Endothelial cell of umbilical vein (primary cell): ENCODE data around the gene GNB1. TPM values are rescaled to one million over a fixed set of nuclear protein-coding genes. Genes with fewer than 3 reads are reported as not detected.

ENCODE experiments used
- BruUV-seq: library from RNA; stranded (reverse); fragments of 400-500 nt; replicated peaks from 2 replicates; lab custom pipeline; 2021; lab: Mats Ljungman, UMichigan
- CTCF ChIA-PET: fragments of 300-600, 350-600 bp; sonication (Branson Sonifier 250); formaldehyde crosslinking; loops from one replicate; lab custom pipeline; 2021; ENCODE audit warnings: antibody characterized with exemption, inconsistent platforms; lab: Charles Lee
- POLR2A ChIA-PET: fragments of 300-600, 350-600 bp; sonication (Branson Sonifier 250); formaldehyde crosslinking; loops from one replicate; lab custom pipeline; 2021; ENCODE audit warnings: antibody characterized with exemption, inconsistent platforms; lab: Charles Lee
- DNase-seq: peaks from one replicate; pipeline ENCODE4 v3.0.0-alpha.2; 2011; ENCODE audit warnings: low read depth, low spot score
- FAIRE-seq: peaks from 2 replicates; lab custom pipeline; 2011; peaks lifted over from hg19 to GRCh38; lab: Jason Lieb, UNC
- H2AFZ ChIP-seq: 2 replicates; pipeline ENCODE4 v1.6.0; 2012; ENCODE audit warnings: low read depth, low read length, control low read depth, inconsistent platforms
- H3K27ac ChIP-seq: 2 replicates; pipeline ENCODE4 v1.5.1; 2011; ENCODE audit warnings: low read depth, mild to moderate bottlenecking, control low read depth, low read length, moderate library complexity; ENCODE audit not compliant: insufficient read depth
- H3K27me3 ChIP-seq, 2 experiments: 2 replicates each; pipeline versions ENCODE4 v1.6.0 to v1.6.1; 2011; ENCODE audit warnings: low read length in 2 of 2, mixed read lengths in 1 of 2; ENCODE audit not compliant: control insufficient read depth in 2 of 2, insufficient read depth in 2 of 2
- H3K36me3 ChIP-seq, 2 experiments: 2 replicates in 1 of 2; 3 replicates in 1 of 2; pipeline ENCODE4 v1.5.1; 2011; ENCODE audit warnings: low read length in 2 of 2, mild to moderate bottlenecking in 1 of 2, moderate library complexity in 1 of 2; ENCODE audit not compliant: control insufficient read depth in 2 of 2, insufficient read depth in 2 of 2; ENCODE audit errors: extremely low read depth in 1 of 2
- H3K4me1 ChIP-seq: 3 replicates; pipeline ENCODE4 v1.5.1; 2011; ENCODE audit warnings: mild to moderate bottlenecking, low read length; ENCODE audit not compliant: control insufficient read depth, insufficient read depth; ENCODE audit errors: extremely low read depth
- H3K4me2 ChIP-seq: 2 replicates; pipeline ENCODE4 v1.6.1; 2011; ENCODE audit warnings: low read length, control low read depth, mixed read lengths; ENCODE audit not compliant: insufficient read depth
- H3K4me3 ChIP-seq, 3 experiments: fragments of 200-600 bp in 1 of 3; sonication (generic), shearing (Covaris generic) in 1 of 3; replicated peaks in 1 of 3; 2 replicates each; pipeline ENCODE4 v1.5.1; 2011 to 2016; ENCODE audit warnings: control low read depth in 3 of 3, low read length in 3 of 3, mild to moderate bottlenecking in 2 of 3, inconsistent platforms in 1 of 3, low read depth in 1 of 3, moderate library complexity in 1 of 3; ENCODE audit not compliant: insufficient read depth in 1 of 3
- H3K79me2 ChIP-seq: 2 replicates; pipeline ENCODE4 v1.6.0; 2012; ENCODE audit warnings: low read length, inconsistent platforms; ENCODE audit not compliant: control insufficient read depth, insufficient read depth
- H3K9ac ChIP-seq: replicated peaks from 2 replicates; pipeline ENCODE3; 2011; ENCODE audit warnings: low read length, control low read depth; ENCODE audit not compliant: insufficient read depth; ENCODE audit errors: extremely low read depth
- H3K9me1 ChIP-seq: replicated peaks from 3 replicates; pipeline ENCODE4 v1.6.0; 2011; ENCODE audit warnings: mild to moderate bottlenecking, low read length; ENCODE audit not compliant: control insufficient read depth, insufficient read depth; ENCODE audit errors: extremely low read depth
- H3K9me3 ChIP-seq: replicated peaks from 2 replicates; pipeline ENCODE4 v1.5.1; 2012; ENCODE audit warnings: low read length, inconsistent platforms; ENCODE audit not compliant: control insufficient read depth, insufficient read depth
- H4K20me1 ChIP-seq: replicated peaks from 2 replicates; pipeline ENCODE3; 2011; ENCODE audit warnings: mild to moderate bottlenecking, low read length; ENCODE audit not compliant: control insufficient read depth, insufficient read depth; ENCODE audit errors: extremely low read depth
- EZH2 ChIP-seq: IDR thresholded peaks from 2 replicates; pipeline ENCODE4 v1.6.1; 2012; ENCODE audit warnings: borderline replicate concordance, low read depth, mild to moderate bottlenecking, moderate library complexity, low read length, inconsistent platforms; ENCODE audit not compliant: severe bottlenecking
- FOS ChIP-seq: IDR thresholded peaks from 2 replicates; pipeline ENCODE4 v1.6.1; 2011; ENCODE audit warnings: mild to moderate bottlenecking, low read length, moderate library complexity, borderline replicate concordance; ENCODE audit not compliant: insufficient read depth
- GATA2 ChIP-seq: IDR thresholded peaks from 2 replicates; pipeline ENCODE4 v1.7.0; 2011; ENCODE audit warnings: low read depth, mild to moderate bottlenecking, moderate library complexity, mixed read lengths, low read length; ENCODE audit not compliant: insufficient read length, insufficient read depth
- JUN ChIP-seq: IDR thresholded peaks from 2 replicates; pipeline ENCODE4 v1.6.1; 2011; ENCODE audit warnings: borderline replicate concordance, low read depth; ENCODE audit not compliant: insufficient read length, insufficient read depth
- MYC ChIP-seq: IDR thresholded peaks from one replicate; pipeline ENCODE4 v1.6.1; 2011; ENCODE audit warnings: mild to moderate bottlenecking, low read depth, low read length
- POLR2A ChIP-seq: IDR thresholded peaks from 2 replicates; pipeline ENCODE4 v1.6.1; 2012; ENCODE audit warnings: low read depth, mild to moderate bottlenecking, control low read depth, low read length
- POLR2AphosphoS5 ChIP-seq: IDR thresholded peaks from 2 replicates; pipeline ENCODE4 v1.6.1; 2012; ENCODE audit warnings: low read depth, mild to moderate bottlenecking, control low read depth, low read length, moderate library complexity; ENCODE audit not compliant: insufficient read depth
- dilution Hi-C: fragments of 300-500 bp; cut with MboI; formaldehyde crosslinking; loops from one replicate; pipeline ENCODE4 v1.15.0; 2019; ENCODE audit warnings: low sequenced_read_pairs; ENCODE audit not compliant: extremely low pct_ligation_motif_present
- intact Hi-C: fragments of 100-400 bp; cut with micrococcal nuclease; formaldehyde crosslinking; loops from one replicate; pipeline ENCODE4 v1.10.0; 2022
- polyA plus RNA-seq, 4 experiments: library from polyadenylated mRNA; depleted of rRNA in 3 of 4; stranded (reverse) in 3 of 4; unstranded in 1 of 4; fragments of >200 nt; gene quantifications; 2 replicates each; pipeline versions ENCODE4 v1.2.1 to v1.2.3, GENCODE V29; 2011 to 2012; ENCODE audit warnings: missing spikeins in 1 of 4
- total RNA-seq: library from RNA; stranded (reverse); gene quantifications from 2 replicates; pipeline ENCODE4 v1.2.3, GENCODE V29; 2021
- TF ChIP-seq, protein P1 (sequence below), 2 donors: IDR thresholded peaks; 1 replicate in 1 of 2; 2 replicates in 1 of 2; pipeline ENCODE4 v1.5.1; 2011; ENCODE audit warnings: low read length in 2 of 2, mild to moderate bottlenecking in 2 of 2, moderate library complexity in 2 of 2, control low read depth in 1 of 2, inconsistent platforms in 1 of 2, low read depth in 1 of 2; ENCODE audit not compliant: insufficient read depth in 1 of 2; ENCODE audit errors: extremely low read depth in 1 of 2
- TF ChIP-seq, protein P2 (sequence below): IDR thresholded peaks from 2 replicates; pipeline ENCODE4 v1.6.1; 2011; ENCODE audit not compliant: insufficient read depth, insufficient read length

GNB1 gene
- total and polyA plus RNA-seq, 2 donors (not counting 3 experiments of a cell fraction or from before 2014, with no cell fraction given), result 501 to 529 TPM

DNA sequence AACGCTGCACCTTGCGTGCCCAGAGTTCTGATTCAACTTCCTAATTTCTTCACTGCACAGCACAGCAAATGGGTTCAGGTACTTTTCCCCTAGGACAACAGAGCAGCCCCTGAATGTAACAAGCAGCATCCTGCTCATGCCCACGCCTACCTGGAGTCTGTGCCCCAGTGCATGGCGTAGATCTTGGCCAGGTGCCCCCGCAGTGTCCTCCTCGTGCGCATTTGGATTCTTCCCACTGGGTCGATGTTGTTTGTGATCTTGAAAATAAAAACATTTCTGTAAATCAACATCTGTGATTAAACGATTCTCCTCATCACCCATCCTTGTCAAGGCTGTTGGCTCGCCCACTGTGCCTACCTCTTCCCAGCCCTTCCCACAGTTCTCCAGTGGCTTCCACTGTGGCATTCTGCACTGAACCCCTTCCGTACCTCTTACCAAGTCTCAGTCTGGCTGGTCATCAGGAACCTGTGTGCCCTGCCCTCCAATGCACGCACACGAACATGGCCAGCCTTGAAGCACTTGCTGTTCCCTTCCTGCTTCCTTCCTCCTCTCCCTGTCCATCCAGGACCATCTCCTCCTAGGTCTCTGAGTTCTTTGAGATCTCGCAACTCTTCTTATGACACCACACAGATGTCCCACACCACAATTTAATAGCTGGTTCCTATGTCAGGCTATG, 75.1 kb downstream of the GNB1 start:
- no peaks in the 10 kb centered on the region for H3K27me3 ChIP-seq
- H3K27ac ChIP-seq, result no peak overlapping the region
- intact Hi-C loops, result no loop called here
- H3K79me2 ChIP-seq, result peaks cover 62% of the 10 kb centered on the region
- FAIRE-seq (no peak), DNase-seq (no peak)
- ChIA-PET POLR2A (no interaction called here), CTCF (no interaction called here)
- no peaks in the 10 kb centered on the region for H3K9me3 ChIP-seq
- no peak overlapping the region for H3K4me2 ChIP-seq
- no peak overlapping the region for H3K4me3 ChIP-seq
- H3K4me1 ChIP-seq, result no peaks in the 10 kb centered on the region
- peaks cover 20 to 22% of the 10 kb centered on the region in 2 experiments for H3K36me3 ChIP-seq
- no TSS peak for BruUV-seq
- no peak overlapping the region for H3K9ac ChIP-seq
- no peaks in the 10 kb centered on the region for H3K9me1 ChIP-seq
- H4K20me1 ChIP-seq, result no peaks in the 10 kb centered on the region
- no peak overlapping the region for H2AFZ ChIP-seq
- dilution Hi-C loops, result no loop called here
- TF ChIP-seq POLR2AphosphoS5 (peak; percentile 19), GATA2 (no peak), JUN (no peak)

DNA sequence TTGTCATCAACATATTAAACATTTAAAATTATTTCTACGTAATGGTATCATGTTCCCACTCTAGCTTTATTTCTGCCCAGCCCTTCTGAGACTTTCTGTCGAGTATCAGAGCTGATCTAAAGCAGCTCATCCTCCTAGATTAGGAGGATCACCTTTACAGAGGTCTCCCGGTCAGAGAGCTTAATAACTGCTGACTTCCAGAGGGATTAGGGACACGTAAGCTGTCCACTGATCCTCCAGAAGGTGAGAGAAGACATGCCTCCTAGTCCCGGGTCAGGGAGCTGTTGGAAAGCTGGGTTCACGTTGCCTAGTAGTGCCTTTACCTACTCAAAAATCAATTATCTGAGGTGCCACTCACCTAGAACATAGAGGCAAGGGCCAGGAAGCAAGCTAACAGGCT, 81.4 kb downstream of the GNB1 start:
- ChIA-PET CTCF (interaction anchor here (1.1 to 1.7 kb wide), 3 partner anchors 11 to 97 kb away, joined by 5 to 15 read pairs (median 7); no protein-coding TSS in a partner anchor), POLR2A (interaction anchor here (0.6 kb wide), 1 partner anchor 11 kb away, joined by 11 read pairs; no protein-coding TSS in a partner anchor)
- FAIRE-seq, result no peak
- BruUV-seq, result no TSS peak
- DNase-seq, result no peak
- Histone ChIP-seq H3K4me1 (no peaks in the 10 kb centered on the region), H3K36me3 (peaks cover 9 to 18% of the 10 kb centered on the region in 2 experiments), H3K9me1 (no peaks in the 10 kb centered on the region), H3K4me3 (no peak overlapping the region), H3K9me3 (no peaks in the 10 kb centered on the region), H3K9ac (no peak overlapping the region), H3K4me2 (no peak overlapping the region), H3K27ac (no peak overlapping the region), H4K20me1 (no peaks in the 10 kb centered on the region), H2AFZ (no peak overlapping the region), H3K27me3 (no peaks in the 10 kb centered on the region), H3K79me2 (peaks cover 41% of the 10 kb centered on the region)
- TF ChIP-seq JUN (no peak), GATA2 (no peak), POLR2A (no peak), FOS (no peak), POLR2AphosphoS5 (no peak), MYC (no peak), EZH2 (no peak)
- TF ChIP-seq, protein P1, sequence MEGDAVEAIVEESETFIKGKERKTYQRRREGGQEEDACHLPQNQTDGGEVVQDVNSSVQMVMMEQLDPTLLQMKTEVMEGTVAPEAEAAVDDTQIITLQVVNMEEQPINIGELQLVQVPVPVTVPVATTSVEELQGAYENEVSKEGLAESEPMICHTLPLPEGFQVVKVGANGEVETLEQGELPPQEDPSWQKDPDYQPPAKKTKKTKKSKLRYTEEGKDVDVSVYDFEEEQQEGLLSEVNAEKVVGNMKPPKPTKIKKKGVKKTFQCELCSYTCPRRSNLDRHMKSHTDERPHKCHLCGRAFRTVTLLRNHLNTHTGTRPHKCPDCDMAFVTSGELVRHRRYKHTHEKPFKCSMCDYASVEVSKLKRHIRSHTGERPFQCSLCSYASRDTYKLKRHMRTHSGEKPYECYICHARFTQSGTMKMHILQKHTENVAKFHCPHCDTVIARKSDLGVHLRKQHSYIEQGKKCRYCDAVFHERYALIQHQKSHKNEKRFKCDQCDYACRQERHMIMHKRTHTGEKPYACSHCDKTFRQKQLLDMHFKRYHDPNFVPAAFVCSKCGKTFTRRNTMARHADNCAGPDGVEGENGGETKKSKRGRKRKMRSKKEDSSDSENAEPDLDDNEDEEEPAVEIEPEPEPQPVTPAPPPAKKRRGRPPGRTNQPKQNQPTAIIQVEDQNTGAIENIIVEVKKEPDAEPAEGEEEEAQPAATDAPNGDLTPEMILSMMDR (IDR thresholded peaks at IDR 0.05; ENCODE audit: extremely low read depth in 1 of 2, insufficient read depth in 1 of 2, low read depth in 1 of 2, low read length in 2 of 2), result no peak
- TF ChIP-seq, protein P2, sequence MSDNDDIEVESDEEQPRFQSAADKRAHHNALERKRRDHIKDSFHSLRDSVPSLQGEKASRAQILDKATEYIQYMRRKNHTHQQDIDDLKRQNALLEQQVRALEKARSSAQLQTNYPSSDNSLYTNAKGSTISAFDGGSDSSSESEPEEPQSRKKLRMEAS, result no peak
- intact Hi-C loops (no loop called here), dilution Hi-C loops (no loop called here)
